Caco-2 (cell line): ENCODE data around the gene HABP4. TPM values are rescaled to one million over a fixed set of nuclear protein-coding genes. Genes with fewer than 3 reads are reported as not detected.

ENCODE experiments used
- BruUV-seq: library from RNA; stranded (reverse); fragments of 400-500 nt; replicated peaks from 2 replicates; lab custom pipeline; 2021; lab: Mats Ljungman, UMichigan
- CTCF ChIA-PET: fragments of 300-600 bp; sonication (Branson Sonifier 250); formaldehyde crosslinking; loops from one replicate; lab custom pipeline; 2022; ENCODE audit warnings: antibody characterized with exemption; lab: Charles Lee
- POLR2A ChIA-PET: fragments of 300-600 bp; sonication (Branson Sonifier 250); formaldehyde crosslinking; loops from one replicate; lab custom pipeline; 2022; ENCODE audit warnings: antibody characterized with exemption; lab: Charles Lee
- DNase-seq, 2 experiments: peaks; one replicate each; pipeline versions ENCODE4 v3.0.0 to v3.0.0-alpha.2; 2020 to 2022
- H3K27me3 ChIP-seq: replicated peaks from 2 replicates; pipeline ENCODE4 v1.6.0; 2011; ENCODE audit warnings: low read length; ENCODE audit not compliant: control insufficient read depth, insufficient read depth
- H3K36me3 ChIP-seq: 2 replicates; pipeline ENCODE4 v1.5.1; 2011; ENCODE audit warnings: low read length; ENCODE audit not compliant: control insufficient read depth, insufficient read depth
- H3K4me1 ChIP-seq: fragments of 250-450 bp; sonication (Bioruptor Pico); 2 replicates; pipeline ENCODE4 v1.5.1; 2020; ENCODE audit warnings: mild to moderate bottlenecking
- H3K4me3 ChIP-seq: 2 replicates; pipeline ENCODE4 v1.5.1; 2011; ENCODE audit warnings: low read depth, mild to moderate bottlenecking, control low read depth, low read length
- H3K9me3 ChIP-seq: fragments of 250-450 bp; sonication (Bioruptor Pico); 2 replicates; pipeline ENCODE4 v1.5.1; 2020; ENCODE audit warnings: mild to moderate bottlenecking, moderate library complexity
- H3K27ac Mint-ChIP-seq: one replicate; pipeline ENCODE4 v1.8.0; 2022; ENCODE audit warnings: mixed read lengths; ENCODE audit not compliant: unreplicated experiment
- H3K27me3 Mint-ChIP-seq: one replicate; pipeline ENCODE4 v1.8.0; 2022; ENCODE audit warnings: mixed read lengths; ENCODE audit not compliant: insufficient read depth, unreplicated experiment
- H3K36me3 Mint-ChIP-seq: one replicate; pipeline ENCODE4 v1.8.0; 2022; ENCODE audit warnings: mild to moderate bottlenecking, mixed read lengths; ENCODE audit not compliant: insufficient read depth, unreplicated experiment
- H3K4me1 Mint-ChIP-seq: one replicate; pipeline ENCODE4 v1.8.0; 2022; ENCODE audit warnings: low read depth, mixed read lengths; ENCODE audit not compliant: unreplicated experiment
- H3K4me3 Mint-ChIP-seq: one replicate; pipeline ENCODE4 v1.8.0; 2022; ENCODE audit warnings: mild to moderate bottlenecking, moderate library complexity, mixed read lengths; ENCODE audit not compliant: unreplicated experiment
- H3K9me3 Mint-ChIP-seq: one replicate; pipeline ENCODE4 v1.8.0; 2022; ENCODE audit warnings: mixed read lengths; ENCODE audit not compliant: unreplicated experiment
- CTCF ChIP-seq, 2 experiments: fragments of 200-600 bp in 1 of 2; IDR thresholded peaks; 1 replicate in 1 of 2; 2 replicates in 1 of 2; pipeline versions ENCODE4 v1.5.1 to v1.8.0; 2011 to 2022; ENCODE audit warnings: antibody characterized with exemption in 1 of 2, control low read depth in 1 of 2, inconsistent platforms in 1 of 2, low read depth in 1 of 2, low read length in 1 of 2, mild to moderate bottlenecking in 1 of 2, moderate library complexity in 1 of 2; ENCODE audit not compliant: insufficient read depth in 1 of 2, severe bottlenecking in 1 of 2, unreplicated experiment in 1 of 2
- intact Hi-C: fragments of 100-400 bp; cut with micrococcal nuclease; formaldehyde crosslinking; loops from one replicate; pipeline ENCODE4 v1.10.0; 2022; ENCODE audit not compliant: unreplicated experiment
- total RNA-seq: library from RNA; stranded (reverse); gene quantifications from 2 replicates; pipeline ENCODE4 v1.2.3, GENCODE V29; 2022

HABP4 gene
- total RNA-seq, 1 experiment from 2014 or later, result 26.7 TPM

- H3K27ac Mint-ChIP-seq, result no peak overlapping the region
- H3K27me3 ChIP-seq, result no peaks in the 10 kb centered on the region
- no peaks in the 10 kb centered on the region for H3K9me3 Mint-ChIP-seq
- CTCF ChIA-PET, result no interaction called here
- TF ChIP-seq CTCF (IDR thresholded peaks at IDR 0.05; ENCODE audit: insufficient read depth in 1 of 2, low read depth in 1 of 2, low read length in 1 of 2, severe bottlenecking in 1 of 2, unreplicated experiment in 1 of 2), result no peak
- H3K4me1 Mint-ChIP-seq, result peaks cover 16% of the 10 kb centered on the region
- no peak for DNase-seq
- H3K4me1 ChIP-seq, result peaks cover 15% of the 10 kb centered on the region
- H3K36me3 ChIP-seq, result peaks cover 3% of the 10 kb centered on the region
- intact Hi-C loops, result no loop called here
- peaks cover 73% of the 10 kb centered on the region for H3K36me3 Mint-ChIP-seq
- H3K9me3 ChIP-seq, result no peaks in the 10 kb centered on the region
- POLR2A ChIA-PET, result no interaction called here
- no peak overlapping the region for H3K4me3 Mint-ChIP-seq
- no TSS peak for BruUV-seq
- no peak overlapping the region for H3K4me3 ChIP-seq
- no peaks in the 10 kb centered on the region for H3K27me3 Mint-ChIP-seq
These were observed 37.0 kb downstream of the HABP4 start for GRCh38 chr9:96487029-96487396.

- Mint-ChIP-seq H3K9me3 (no peaks in the 10 kb centered on the region), H3K27me3 (no peaks in the 10 kb centered on the region), H3K4me3 (no peak overlapping the region), H3K27ac (no peak overlapping the region), H3K4me1 (peaks cover 16% of the 10 kb centered on the region), H3K36me3 (peaks cover 71% of the 10 kb centered on the region)
- POLR2A ChIA-PET, result no interaction called here
- Histone ChIP-seq H3K4me3 (no peak overlapping the region), H3K4me1 (peaks cover 18% of the 10 kb centered on the region), H3K9me3 (no peaks in the 10 kb centered on the region), H3K36me3 (peaks cover 4% of the 10 kb centered on the region), H3K27me3 (no peaks in the 10 kb centered on the region)
- BruUV-seq, result no TSS peak
- DNase-seq, result no peak
- TF ChIP-seq CTCF (IDR thresholded peaks at IDR 0.05; ENCODE audit: insufficient read depth in 1 of 2, low read depth in 1 of 2, low read length in 1 of 2, severe bottlenecking in 1 of 2, unreplicated experiment in 1 of 2), result no peak
- CTCF ChIA-PET, result interaction anchor here (1.6 kb wide), 1 partner anchor 179 kb away, joined by 5 read pairs; no protein-coding TSS in a partner anchor
- intact Hi-C loops, result no loop called here
These were observed 38.0 kb downstream of the HABP4 start for GRCh38 chr9:96487949-96488348.

- H3K9me3 ChIP-seq, result no peaks in the 10 kb centered on the region
- no peak for DNase-seq
- peaks cover 18% of the 10 kb centered on the region for H3K4me1 ChIP-seq
- Mint-ChIP-seq H3K4me1 (peaks cover 16% of the 10 kb centered on the region), H3K27me3 (no peaks in the 10 kb centered on the region), H3K4me3 (no peak overlapping the region), H3K9me3 (no peaks in the 10 kb centered on the region), H3K36me3 (peaks cover 68% of the 10 kb centered on the region), H3K27ac (peak overlapping the region; percentile 47)
- intact Hi-C loops, result no loop called here
- POLR2A ChIA-PET, result no interaction called here
- H3K27me3 ChIP-seq, result no peaks in the 10 kb centered on the region
- no TSS peak for BruUV-seq
- peaks cover 4% of the 10 kb centered on the region for H3K36me3 ChIP-seq
- TF ChIP-seq CTCF (IDR thresholded peaks at IDR 0.05; ENCODE audit: insufficient read depth in 1 of 2, low read depth in 1 of 2, low read length in 1 of 2, severe bottlenecking in 1 of 2, unreplicated experiment in 1 of 2), result no peak
- CTCF ChIA-PET, result interaction anchor here (1.6 kb wide), 1 partner anchor 177 kb away, joined by 5 read pairs; no protein-coding TSS in a partner anchor
- H3K4me3 ChIP-seq, result no peak overlapping the region
These were observed 39.6 kb downstream of the HABP4 start for GRCh38 chr9:96489482-96489979.
